Activated T-helper 17 cell treated with anti-CD3 and anti-CD28 coated beads, Interleukin-2, amount 50 U/mL, for 72 hours (primary cell): ENCODE data around the gene BBS5. TPM values are rescaled to one million over a fixed set of nuclear protein-coding genes. Genes with fewer than 3 reads are reported as not detected.
"Not testable (repeated sequence)": the region's sequence is repeated elsewhere in the genome, so short reads cannot be mapped to it uniquely, and the experiment has no call there.

Experiments used
- ATAC-seq: fragments of 150-1000 bp; cut with Tn5 transposase; replicated peaks from 2 replicates; pipeline ENCODE4 v1.10.0; 2021; ENCODE audit warnings: mild to moderate bottlenecking, moderate library complexity
- H3K27ac Mint-ChIP-seq: one replicate; pipeline ENCODE4 v1.8.0; 2022; ENCODE audit warnings: mixed read lengths
- H3K27me3 Mint-ChIP-seq: one replicate; pipeline ENCODE4 v1.8.0; 2022; ENCODE audit warnings: mixed read lengths
- H3K36me3 Mint-ChIP-seq: one replicate; pipeline ENCODE4 v1.8.0; 2022; ENCODE audit warnings: low read depth, mild to moderate bottlenecking, mixed read lengths
- H3K4me1 Mint-ChIP-seq: one replicate; pipeline ENCODE4 v1.8.0; 2022; ENCODE audit warnings: mixed read lengths
- H3K4me3 Mint-ChIP-seq: one replicate; pipeline ENCODE4 v1.8.0; 2022; ENCODE audit warnings: mild to moderate bottlenecking, mixed read lengths
- H3K9me3 Mint-ChIP-seq: one replicate; pipeline ENCODE4 v1.8.0; 2022; ENCODE audit warnings: mixed read lengths
- total RNA-seq, 2 donors: library from RNA; stranded (reverse); gene quantifications; one replicate each; pipeline ENCODE4 v1.2.3, GENCODE V29; 2022

Gene BBS5
- total RNA-seq: 1 to 10 TPM; 1.8 to 4.0 TPM

DNA sequence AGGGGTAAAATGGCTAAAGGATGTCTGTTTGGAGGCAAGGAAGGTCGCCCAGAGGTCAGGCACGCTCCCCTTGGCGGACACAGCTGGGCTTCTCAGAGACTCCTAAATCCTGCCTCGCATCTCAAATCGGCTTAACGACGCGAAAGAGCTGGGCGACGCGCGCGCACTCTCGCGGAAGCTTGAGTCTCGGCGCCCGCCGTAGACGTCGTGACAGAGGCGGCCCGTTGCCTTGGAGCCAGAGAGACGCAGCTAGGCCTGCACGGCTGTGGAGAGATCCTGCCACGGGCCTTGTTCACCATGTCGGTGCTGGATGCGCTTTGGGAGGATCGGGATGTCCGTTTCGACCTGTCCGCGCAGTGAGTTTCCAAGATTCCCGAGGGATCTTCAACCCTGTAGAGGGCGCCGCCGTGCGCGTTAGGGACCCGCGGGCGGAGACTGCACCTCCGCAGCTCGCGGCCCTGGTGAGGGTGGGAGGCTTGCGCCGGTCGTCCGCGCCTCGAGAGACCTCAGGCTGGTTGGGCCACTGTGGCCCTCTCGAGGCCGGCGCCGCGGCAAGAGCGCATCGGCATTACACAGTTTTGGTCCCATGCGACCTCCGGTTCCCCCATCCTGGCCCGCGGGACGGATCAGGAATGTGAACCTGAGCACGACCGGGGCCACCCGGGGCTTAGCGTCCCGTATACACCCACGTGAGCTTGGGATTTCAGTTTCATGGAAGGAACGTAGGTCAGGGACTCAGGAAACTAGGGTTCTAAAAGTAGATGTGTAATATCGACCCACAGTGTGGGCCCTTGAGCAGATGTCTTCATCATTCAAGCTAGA lies at the start of gene BBS5:
Gene BBS5 (plus strand): TSS at position 238 of the 822 bp plus-strand sequence. CDS start 60 bp downstream, at position 298.
- peak within 1 kb of the TSS; percentile 66 for H3K27ac Mint-ChIP-seq

GRCh38 chr2:169431772-169432171 lies 47.5 kb upstream of the BBS5 start:
- peaks cover 40% of the 10 kb centered on the region for H3K27me3 Mint-ChIP-seq
- not testable (repeated sequence) for H3K36me3 Mint-ChIP-seq, H3K4me3 Mint-ChIP-seq, H3K9me3 Mint-ChIP-seq, H3K4me1 Mint-ChIP-seq, ATAC-seq, H3K27ac Mint-ChIP-seq

More for the DNA sequence above, at the start of gene BBS5:
- H3K4me3 Mint-ChIP-seq: peak within 1 kb of the TSS; percentile 84
- no peaks in the 10 kb centered on the region for H3K9me3 Mint-ChIP-seq
- ATAC-seq: peak; percentile 96
- no peaks in the 10 kb centered on the region for H3K27me3 Mint-ChIP-seq
- no peaks in the 10 kb centered on the region for H3K4me1 Mint-ChIP-seq
- H3K36me3 Mint-ChIP-seq: no peaks in the 10 kb centered on the region

GRCh38 chr2:169434236-169434635 lies 45.1 kb upstream of the BBS5 start:
- H3K36me3 Mint-ChIP-seq, ATAC-seq, H3K9me3 Mint-ChIP-seq, H3K4me3 Mint-ChIP-seq, H3K4me1 Mint-ChIP-seq, H3K27ac Mint-ChIP-seq: not testable (repeated sequence)
- H3K27me3 Mint-ChIP-seq: peaks cover 40% of the 10 kb centered on the region

DNA sequence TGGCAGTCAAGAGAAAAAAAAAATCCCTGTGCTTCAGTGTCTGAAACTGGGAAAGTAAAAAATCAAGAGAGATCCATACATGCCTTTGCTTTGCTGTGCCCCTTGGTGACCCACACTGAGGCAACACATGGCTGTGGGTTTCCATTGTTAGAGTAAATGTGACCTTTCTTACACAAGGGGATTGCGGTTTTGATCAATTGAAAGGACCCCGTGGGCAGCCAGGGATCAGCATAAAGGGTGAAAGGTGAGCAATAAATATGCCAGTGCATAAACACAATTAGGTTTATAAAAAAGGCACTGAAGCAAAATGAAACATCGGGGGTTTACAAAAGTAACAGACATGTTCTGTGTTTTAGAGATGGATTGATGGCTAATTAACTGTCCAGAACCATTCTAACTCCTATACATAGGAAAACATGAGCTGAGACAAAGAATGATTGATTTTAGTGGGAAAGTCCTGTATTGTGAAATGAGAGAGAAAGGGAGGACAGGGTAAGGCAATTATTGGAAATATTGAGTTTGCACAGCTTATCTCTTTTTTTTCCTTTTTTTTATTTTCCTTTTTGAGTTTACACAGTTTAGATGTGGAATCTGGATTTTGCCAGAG lies 40.7 kb upstream of the BBS5 start:
- H3K4me3 Mint-ChIP-seq: no peak overlapping the region
- H3K36me3 Mint-ChIP-seq: no peaks in the 10 kb centered on the region
- no peak overlapping the region for H3K27ac Mint-ChIP-seq
- peaks cover 42% of the 10 kb centered on the region for H3K27me3 Mint-ChIP-seq
- H3K4me1 Mint-ChIP-seq: no peaks in the 10 kb centered on the region
- no peaks in the 10 kb centered on the region for H3K9me3 Mint-ChIP-seq
- ATAC-seq: no peak

- Mint-ChIP-seq H3K9me3 (no peaks in the 10 kb centered on the region), H3K27me3 (peaks cover 37% of the 10 kb centered on the region), H3K4me1 (no peaks in the 10 kb centered on the region), H3K4me3 (no peak overlapping the region), H3K27ac (no peak overlapping the region), H3K36me3 (no peaks in the 10 kb centered on the region)
- no peak for ATAC-seq
These were observed 39.4 kb upstream of the BBS5 start for GRCh38 chr2:169439900-169440299.

- Mint-ChIP-seq H3K36me3 (no peaks in the 10 kb centered on the region), H3K4me1 (no peaks in the 10 kb centered on the region), H3K27ac (no peak overlapping the region), H3K9me3 (no peaks in the 10 kb centered on the region), H3K4me3 (no peak overlapping the region), H3K27me3 (peaks cover 14% of the 10 kb centered on the region)
- ATAC-seq: peak; percentile 53
These were observed 32.8 kb upstream of the BBS5 start for GRCh38 chr2:169446452-169446851.

GRCh38 chr2:169448316-169448715 lies 31.0 kb upstream of the BBS5 start:
- Mint-ChIP-seq H3K4me3 (no peak overlapping the region), H3K36me3 (no peaks in the 10 kb centered on the region), H3K27me3 (peaks cover 8% of the 10 kb centered on the region), H3K9me3 (no peaks in the 10 kb centered on the region), H3K27ac (no peak overlapping the region), H3K4me1 (no peaks in the 10 kb centered on the region)
- ATAC-seq: no peak

GRCh38 chr2:169448865-169449264 lies 30.4 kb upstream of the BBS5 start:
- peaks cover 6% of the 10 kb centered on the region for H3K27me3 Mint-ChIP-seq
- no peak overlapping the region for H3K4me3 Mint-ChIP-seq
- no peaks in the 10 kb centered on the region for H3K9me3 Mint-ChIP-seq
- no peaks in the 10 kb centered on the region for H3K4me1 Mint-ChIP-seq
- no peak for ATAC-seq
- no peak overlapping the region for H3K27ac Mint-ChIP-seq
- no peaks in the 10 kb centered on the region for H3K36me3 Mint-ChIP-seq

DNA sequence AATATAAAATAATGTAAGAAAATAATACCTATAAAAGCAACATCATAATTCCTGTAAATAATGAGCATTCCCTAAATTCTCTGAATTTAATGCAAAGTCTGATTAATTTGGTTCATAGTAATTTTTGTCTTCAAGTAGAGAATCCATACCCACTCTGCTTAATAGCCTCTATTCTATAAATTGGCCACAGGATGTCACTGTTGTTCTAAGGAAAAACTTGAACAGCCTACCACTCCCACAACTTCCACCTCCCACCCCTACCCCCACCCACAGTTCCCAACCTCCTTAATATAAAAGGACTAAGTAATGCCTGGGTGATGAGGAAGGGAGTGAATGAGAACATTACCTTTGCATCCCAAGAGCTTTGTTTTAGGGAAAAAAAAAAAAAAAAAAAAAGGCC lies 27.2 kb upstream of the BBS5 start:
- peaks cover 6% of the 10 kb centered on the region for H3K27me3 Mint-ChIP-seq
- no peaks in the 10 kb centered on the region for H3K4me1 Mint-ChIP-seq
- H3K36me3 Mint-ChIP-seq: no peaks in the 10 kb centered on the region
- H3K9me3 Mint-ChIP-seq: no peaks in the 10 kb centered on the region
- no peak for ATAC-seq
- H3K27ac Mint-ChIP-seq: no peak overlapping the region
- H3K4me3 Mint-ChIP-seq: no peak overlapping the region

DNA sequence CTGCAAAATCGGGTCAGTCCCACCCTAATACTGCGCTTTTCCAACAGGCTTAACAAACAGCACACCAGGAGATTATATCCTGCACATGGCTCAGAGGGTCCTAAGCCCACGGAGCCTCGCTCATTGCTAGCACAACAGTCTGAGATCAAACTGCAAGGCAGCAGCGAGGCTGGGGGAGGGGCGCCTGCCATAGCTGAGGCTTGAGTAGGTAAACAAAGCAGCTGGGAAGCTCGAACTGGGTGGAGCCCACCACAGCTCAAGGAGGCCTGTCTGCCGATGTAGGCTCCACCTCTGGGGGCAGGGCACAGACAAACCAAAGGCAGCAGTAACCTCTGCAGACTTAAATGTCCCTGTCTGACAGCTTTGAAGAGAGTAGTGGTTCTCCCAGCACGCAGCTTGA lies 26.2 kb upstream of the BBS5 start:
- not testable (repeated sequence) for H3K27me3 Mint-ChIP-seq, H3K9me3 Mint-ChIP-seq, ATAC-seq, H3K36me3 Mint-ChIP-seq, H3K27ac Mint-ChIP-seq, H3K4me3 Mint-ChIP-seq, H3K4me1 Mint-ChIP-seq

DNA sequence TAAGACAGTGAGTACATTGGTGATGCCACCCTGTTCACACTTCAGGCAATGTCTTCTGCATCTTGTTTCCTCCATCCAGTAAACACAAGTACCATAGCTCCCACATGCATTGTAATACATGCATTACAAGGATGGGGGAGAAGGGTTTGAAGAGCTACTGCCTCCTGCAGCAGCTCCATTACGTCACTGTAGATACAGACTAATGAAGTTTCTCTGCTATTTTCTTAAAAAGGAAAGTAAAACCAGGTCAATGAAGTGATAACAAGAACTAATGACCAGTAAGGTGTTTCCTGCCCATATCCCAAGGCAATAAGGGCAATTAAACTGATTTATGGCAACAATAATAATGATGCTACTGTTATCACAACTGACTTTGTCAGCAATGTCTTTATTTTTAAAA lies 18.2 kb upstream of the BBS5 start:
- Mint-ChIP-seq H3K9me3 (no peaks in the 10 kb centered on the region), H3K4me3 (no peak overlapping the region), H3K27ac (no peak overlapping the region), H3K4me1 (peaks cover 5% of the 10 kb centered on the region), H3K36me3 (peaks cover 6% of the 10 kb centered on the region), H3K27me3 (no peaks in the 10 kb centered on the region)
- ATAC-seq: no peak

GRCh38 chr2:169462896-169463695 lies 16.2 kb upstream of the BBS5 start:
- H3K9me3 Mint-ChIP-seq: no peaks in the 10 kb centered on the region
- peaks cover 6% of the 10 kb centered on the region for H3K36me3 Mint-ChIP-seq
- no peak overlapping the region for H3K27ac Mint-ChIP-seq
- no peaks in the 10 kb centered on the region for H3K27me3 Mint-ChIP-seq
- no peak for ATAC-seq
- H3K4me3 Mint-ChIP-seq: no peak overlapping the region
- peaks cover 5% of the 10 kb centered on the region for H3K4me1 Mint-ChIP-seq

DNA sequence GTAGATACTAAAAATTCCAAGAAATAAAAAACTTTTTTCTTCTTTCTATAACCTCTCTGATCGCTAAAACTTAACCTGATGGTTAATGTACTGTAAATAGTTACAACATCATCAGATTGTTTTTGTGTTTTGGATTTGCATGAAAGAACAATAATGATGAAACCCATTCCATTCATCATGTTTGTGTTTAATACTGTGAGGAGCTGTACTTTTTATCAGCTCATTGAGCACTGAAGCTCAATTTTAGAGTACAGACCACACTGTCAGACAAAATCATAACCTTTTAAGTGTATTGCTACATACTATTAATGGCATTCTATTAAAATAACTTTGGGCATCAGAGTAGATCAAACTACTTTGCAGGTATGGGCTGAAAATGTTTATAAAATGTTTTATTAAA lies 14.8 kb upstream of the BBS5 start:
- Mint-ChIP-seq H3K9me3 (no peaks in the 10 kb centered on the region), H3K27me3 (no peaks in the 10 kb centered on the region), H3K4me1 (peaks cover 5% of the 10 kb centered on the region), H3K4me3 (no peak overlapping the region), H3K27ac (peak overlapping the region; percentile 65), H3K36me3 (peaks cover 6% of the 10 kb centered on the region)
- ATAC-seq: peak; percentile 19

- no peak overlapping the region for H3K4me3 Mint-ChIP-seq
These were observed 14.4 kb upstream of the BBS5 start for GRCh38 chr2:169464882-169465281.

More at GRCh38 chr2:169464882-169465281, 14.4 kb upstream of the BBS5 start:
- Mint-ChIP-seq H3K4me1 (peaks cover 5% of the 10 kb centered on the region), H3K36me3 (peaks cover 6% of the 10 kb centered on the region), H3K9me3 (no peaks in the 10 kb centered on the region), H3K27me3 (no peaks in the 10 kb centered on the region), H3K27ac (peak overlapping the region; percentile 65)
- ATAC-seq: peak; percentile 79
